ENCODE measurements around the gene KRTAP10-6. TPM values are rescaled to one million over a fixed set of nuclear protein-coding genes. Genes with fewer than 3 reads are reported as not detected.
A peak's percentile ranks its signal among the peaks of the same experiment; 100 is the strongest.
"Not testable (repeated sequence)": the region's sequence is repeated elsewhere in the genome, so short reads cannot be mapped to it uniquely, and the experiment has no call there.

Gene KRTAP10-6
- total RNA-seq, 6 experiments from 2014 or later = not detected

DNA sequence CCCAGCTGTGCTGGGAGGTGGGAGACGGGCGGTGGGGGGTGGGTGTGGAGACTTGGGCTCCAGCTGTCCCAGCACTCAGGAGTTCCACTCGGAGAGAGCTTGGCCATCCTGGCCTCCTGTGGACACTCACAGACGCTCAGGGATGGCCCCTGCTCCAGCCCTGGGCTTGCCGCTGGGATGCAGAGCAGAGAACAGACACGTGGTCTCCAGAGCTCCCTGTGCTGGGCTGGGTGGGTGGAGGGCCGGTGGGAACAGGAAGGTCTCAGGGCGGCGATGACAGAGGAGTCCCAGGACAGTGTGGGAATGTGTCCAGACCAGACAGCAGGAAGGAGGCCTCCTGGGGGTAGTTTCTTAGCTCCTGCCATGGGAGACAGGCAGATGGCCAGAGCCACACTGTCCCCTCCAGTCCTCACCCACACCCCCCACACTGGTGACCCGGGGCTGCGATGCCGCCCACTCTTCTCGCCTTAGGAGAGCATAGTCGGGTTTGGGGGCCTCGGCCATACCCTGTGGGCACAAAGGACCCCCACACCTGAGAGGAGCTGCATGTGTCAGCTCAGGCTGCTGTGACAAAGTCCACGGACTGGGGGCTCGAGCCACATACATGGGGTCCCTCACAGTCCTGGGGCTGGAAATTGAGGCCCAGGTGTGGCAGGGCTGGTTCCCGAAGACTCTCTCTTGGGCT, 36.5 kb upstream of the KRTAP10-6 start:
- H3K9me3 ChIP-seq = peaks cover 0 to 7% (median 0%) of the 10 kb centered on the region in 4 donors
- ATAC-seq = peak in 1 of 4 donors; percentile 29
- H3K27ac ChIP-seq = no peak overlapping the region
- no peaks in the 10 kb centered on the region for H3K4me1 ChIP-seq
- intact Hi-C loops (cut with DNase I) = no loop called here
- no peaks in the 10 kb centered on the region for H3K36me3 ChIP-seq
- no peak for DNase-seq
- WGBS (ENCODE audit: insufficient coverage, low coverage, low lambda C conversion rate, missing lambda C conversion rate) = 71% methylated on average over 6 of the region's 18 CpGs
- no peaks in the 10 kb centered on the region for H3K27me3 ChIP-seq
- no peak for TF ChIP-seq POLR2A (IDR thresholded peaks at IDR 0.05)
- no peak overlapping the region for H3K4me3 ChIP-seq

GRCh38 chr21:44627831-44628233, 35.5 kb upstream of the KRTAP10-6 start:
- H3K4me3 ChIP-seq; H3K9me3 ChIP-seq; H3K27me3 ChIP-seq; DNase-seq; intact Hi-C loops (cut with DNase I); H3K36me3 ChIP-seq; ATAC-seq; H3K4me1 ChIP-seq; H3K27ac ChIP-seq: not testable (repeated sequence)
- 64% methylated on average over 7 of the region's 15 CpGs for WGBS (ENCODE audit: insufficient coverage, low coverage, low lambda C conversion rate, missing lambda C conversion rate)

DNA sequence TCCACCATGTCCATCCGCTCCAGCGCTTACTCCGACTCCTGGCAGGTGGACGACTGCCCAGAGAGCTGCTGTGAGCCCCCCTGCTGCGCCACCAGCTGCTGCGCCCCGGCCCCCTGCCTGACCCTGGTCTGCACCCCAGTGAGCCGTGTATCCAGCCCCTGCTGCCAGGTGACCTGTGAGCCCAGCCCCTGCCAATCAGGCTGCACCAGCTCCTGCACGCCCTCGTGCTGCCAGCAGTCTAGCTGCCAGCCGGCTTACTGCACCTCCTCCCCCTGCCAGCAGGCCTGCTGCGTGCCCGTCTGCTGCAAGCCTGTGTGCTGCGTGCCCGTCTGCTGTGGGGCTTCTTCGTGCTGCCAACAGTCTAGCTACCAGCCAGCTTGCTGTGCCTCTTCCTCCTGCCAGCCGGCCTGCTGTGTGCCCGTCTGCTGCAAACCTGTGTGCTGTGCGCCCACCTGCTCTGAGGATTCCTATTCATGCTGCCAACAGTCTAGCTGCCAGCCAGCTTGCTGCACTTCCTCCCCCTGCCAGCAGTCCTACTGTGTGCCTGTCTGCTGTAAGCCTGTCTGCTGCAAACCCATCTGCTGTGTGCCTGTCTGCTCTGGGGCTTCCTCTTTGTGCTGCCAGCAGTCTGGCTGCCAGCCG, 35.0 kb upstream of the KRTAP10-6 start:
- DNase-seq; H3K4me3 ChIP-seq; H3K36me3 ChIP-seq; H3K4me1 ChIP-seq; H3K27me3 ChIP-seq; H3K9me3 ChIP-seq; H3K27ac ChIP-seq; ATAC-seq; intact Hi-C loops (cut with DNase I): not testable (repeated sequence)
- 68% methylated on average over 4 of the region's 20 CpGs for WGBS (ENCODE audit: insufficient coverage, low coverage, low lambda C conversion rate, missing lambda C conversion rate)

GRCh38 chr21:44626673-44627143, 34.4 kb upstream of the KRTAP10-6 start, which contains the start of gene KRTAP10-9:
KRTAP10-9 (plus strand) TSS chr21:44627093; CDS start chr21:44627172, 79 bp downstream.
- Histone ChIP-seq H3K27me3 (no peaks in the 10 kb centered on the region), H3K36me3 (no peaks in the 10 kb centered on the region), H3K4me1 (no peaks in the 10 kb centered on the region), H3K27ac (no peak within 1 kb of the TSS), H3K9me3 (peaks cover 0 to 4% (median 0%) of the 10 kb centered on the region in 4 donors), H3K4me3 (no peak within 1 kb of the TSS)
- ATAC-seq = no peak
- no peak for DNase-seq
- TF ChIP-seq, protein P1, sequence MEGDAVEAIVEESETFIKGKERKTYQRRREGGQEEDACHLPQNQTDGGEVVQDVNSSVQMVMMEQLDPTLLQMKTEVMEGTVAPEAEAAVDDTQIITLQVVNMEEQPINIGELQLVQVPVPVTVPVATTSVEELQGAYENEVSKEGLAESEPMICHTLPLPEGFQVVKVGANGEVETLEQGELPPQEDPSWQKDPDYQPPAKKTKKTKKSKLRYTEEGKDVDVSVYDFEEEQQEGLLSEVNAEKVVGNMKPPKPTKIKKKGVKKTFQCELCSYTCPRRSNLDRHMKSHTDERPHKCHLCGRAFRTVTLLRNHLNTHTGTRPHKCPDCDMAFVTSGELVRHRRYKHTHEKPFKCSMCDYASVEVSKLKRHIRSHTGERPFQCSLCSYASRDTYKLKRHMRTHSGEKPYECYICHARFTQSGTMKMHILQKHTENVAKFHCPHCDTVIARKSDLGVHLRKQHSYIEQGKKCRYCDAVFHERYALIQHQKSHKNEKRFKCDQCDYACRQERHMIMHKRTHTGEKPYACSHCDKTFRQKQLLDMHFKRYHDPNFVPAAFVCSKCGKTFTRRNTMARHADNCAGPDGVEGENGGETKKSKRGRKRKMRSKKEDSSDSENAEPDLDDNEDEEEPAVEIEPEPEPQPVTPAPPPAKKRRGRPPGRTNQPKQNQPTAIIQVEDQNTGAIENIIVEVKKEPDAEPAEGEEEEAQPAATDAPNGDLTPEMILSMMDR (IDR thresholded peaks at IDR 0.05) = no peak
- TF ChIP-seq POLR2A (IDR thresholded peaks at IDR 0.05) = no peak
- intact Hi-C loops (cut with DNase I) = no loop called here
- WGBS (ENCODE audit: insufficient coverage, low coverage, low lambda C conversion rate, missing lambda C conversion rate) = no CpG with 5 or more reads among the region's 7 CpGs

- TF ChIP-seq, protein P1 (IDR thresholded peaks at IDR 0.05) = no peak
- no peak for DNase-seq
- intact Hi-C loops (cut with DNase I) = no loop called here
- 81% methylated on average over 2 of the region's 10 CpGs for WGBS (ENCODE audit: insufficient coverage, low coverage, low lambda C conversion rate, missing lambda C conversion rate)
- H3K9me3 ChIP-seq = peaks cover 0 to 3% (median 0%) of the 10 kb centered on the region in 4 donors
- H3K27me3 ChIP-seq = no peaks in the 10 kb centered on the region
- H3K4me3 ChIP-seq = no peak overlapping the region
- H3K36me3 ChIP-seq = no peaks in the 10 kb centered on the region
- ATAC-seq = no peak
- no peak overlapping the region for H3K27ac ChIP-seq
- no peaks in the 10 kb centered on the region for H3K4me1 ChIP-seq
These were observed 34.0 kb upstream of the KRTAP10-6 start for GRCh38 chr21:44626262-44626661.

DNA sequence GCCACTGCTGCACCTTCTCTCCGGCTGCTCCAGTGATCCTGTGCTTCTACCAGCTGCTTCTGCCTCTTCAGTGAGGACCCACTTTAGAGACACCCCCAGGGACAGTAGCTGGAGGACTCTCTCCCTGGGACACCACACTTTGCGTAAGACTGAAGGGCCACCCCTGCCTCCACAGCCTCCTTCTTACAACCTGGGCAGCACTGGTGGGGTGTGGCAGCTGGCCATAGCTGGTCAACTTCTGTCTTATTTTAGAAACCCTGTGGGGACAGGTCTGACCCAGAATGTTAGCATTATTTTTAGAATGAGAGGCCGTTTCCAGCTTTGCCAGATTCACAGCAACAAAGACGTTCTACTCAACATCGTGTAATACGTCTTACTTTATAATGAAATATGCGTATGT, 33.5 kb upstream of the KRTAP10-6 start:
- Histone ChIP-seq H3K9me3 (no peaks in the 10 kb centered on the region), H3K27ac (no peak overlapping the region), H3K27me3 (no peaks in the 10 kb centered on the region), H3K4me1 (no peaks in the 10 kb centered on the region), H3K36me3 (no peaks in the 10 kb centered on the region), H3K4me3 (no peak overlapping the region)
- no peak for TF ChIP-seq POLR2A (IDR thresholded peaks at IDR 0.05)
- TF ChIP-seq, protein P1 (IDR thresholded peaks at IDR 0.05) = no peak
- ATAC-seq (no peak), DNase-seq (no peak)
- intact Hi-C loops (cut with DNase I) = no loop called here
- 73% methylated on average over 6 of the region's 7 CpGs for whole genome bisulfite sequencing (ENCODE audit: insufficient coverage, low coverage, low lambda C conversion rate, missing lambda C conversion rate)

All from right lobe of liver (tissue), 6 donors.